ENCODE measurements around the gene COL4A4. TPM values are rescaled to one million over a fixed set of nuclear protein-coding genes. Genes with fewer than 3 reads are reported as not detected.

The COL4A4 gene
- total RNA-seq, 2 donors from 2014 or later, result 0.08 to 0.26 TPM

DNA sequence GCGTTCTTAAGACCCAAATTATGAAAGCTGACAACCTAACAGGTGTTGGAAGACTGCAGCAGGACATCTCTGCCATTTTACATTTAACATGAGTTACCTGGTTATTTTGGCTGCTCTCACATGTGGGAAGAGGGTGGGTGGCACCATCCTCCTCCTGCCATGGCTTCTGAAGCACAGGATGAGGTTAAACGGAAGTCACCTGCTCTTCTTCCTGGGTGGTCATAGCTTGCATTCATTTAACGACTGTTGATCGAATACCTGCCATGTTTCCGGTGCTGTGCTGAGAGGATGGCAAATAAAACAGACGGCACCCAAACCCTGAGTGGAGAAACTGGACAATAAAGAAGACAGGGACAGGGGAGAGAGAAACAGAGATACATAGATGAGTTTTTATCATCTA is 210.2 kb downstream of the COL4A4 start:
- no peak overlapping the region for H3K4me3 Mint-ChIP-seq
- H3K36me3 Mint-ChIP-seq (ENCODE audit: low read depth), result peaks cover 28% of the 10 kb centered on the region
- ATAC-seq (replicated peaks), result no peak
- no peaks in the 10 kb centered on the region for H3K4me1 Mint-ChIP-seq
- H3K9me3 Mint-ChIP-seq, result peaks cover 9% of the 10 kb centered on the region
- H3K27ac Mint-ChIP-seq, result no peak overlapping the region
- H3K27me3 Mint-ChIP-seq, result no peaks in the 10 kb centered on the region

DNA sequence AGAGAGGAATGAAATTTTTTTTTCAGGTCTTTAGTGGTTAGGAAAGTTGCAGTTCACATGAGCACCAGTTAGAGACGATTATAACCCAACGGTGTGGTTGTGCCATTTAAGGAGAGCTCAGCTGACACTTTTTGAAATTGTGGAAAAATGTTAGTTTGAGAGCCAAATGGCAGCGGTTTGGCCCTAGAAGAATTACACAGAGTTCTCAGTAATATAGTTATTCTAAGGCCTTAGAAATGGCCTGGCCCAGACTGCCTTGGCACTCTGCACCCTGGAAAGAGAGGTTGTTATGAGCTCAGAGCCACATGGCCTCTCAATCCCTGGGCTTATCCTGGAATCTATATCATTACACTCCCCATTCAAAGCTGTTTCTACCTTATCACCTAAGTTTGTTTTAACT is 210.8 kb downstream of the COL4A4 start:
- Mint-ChIP-seq H3K4me3 (no peak overlapping the region), H3K9me3 (peaks cover 9% of the 10 kb centered on the region), H3K36me3 (ENCODE audit: low read depth) (peaks cover 28% of the 10 kb centered on the region), H3K4me1 (no peaks in the 10 kb centered on the region), H3K27ac (no peak overlapping the region), H3K27me3 (no peaks in the 10 kb centered on the region)
- no peak for ATAC-seq (replicated peaks)

Other genes starting within 250 kb of the COL4A4 start
- gene COL4A3, start 419 bp upstream of the COL4A4 start, total RNA-seq, result under 1 TPM; 0.35 to 0.42 TPM
- gene MFF, start 161.0 kb upstream of the COL4A4 start, total RNA-seq, result 10 to 100 TPM; 75.9 to 77.9 TPM
- not detected for gene TM4SF20, start 215.1 kb upstream of the COL4A4 start, total RNA-seq
- not detected for gene SCYGR1, start 223.7 kb upstream of the COL4A4 start, total RNA-seq

Data from activated T-helper 17 cell treated with anti-CD3 and anti-CD28 coated beads, Interleukin-2, amount 50 U/mL, for 72 hours (primary cell).